GM21737 (cell line): Measurements from ENCODE around the gene TEX35.
A peak's percentile ranks its signal among the peaks of the same experiment; 100 is the strongest.

Experiments
- ATAC-seq: cut with Tn5 transposase; IDR thresholded peaks from one replicate; pipeline ENCODE4 v1.9.1; 2021; ENCODE audit warnings: mild to moderate bottlenecking, moderate library complexity; ENCODE audit not compliant: unreplicated experiment

The TEX35 gene

DNA sequence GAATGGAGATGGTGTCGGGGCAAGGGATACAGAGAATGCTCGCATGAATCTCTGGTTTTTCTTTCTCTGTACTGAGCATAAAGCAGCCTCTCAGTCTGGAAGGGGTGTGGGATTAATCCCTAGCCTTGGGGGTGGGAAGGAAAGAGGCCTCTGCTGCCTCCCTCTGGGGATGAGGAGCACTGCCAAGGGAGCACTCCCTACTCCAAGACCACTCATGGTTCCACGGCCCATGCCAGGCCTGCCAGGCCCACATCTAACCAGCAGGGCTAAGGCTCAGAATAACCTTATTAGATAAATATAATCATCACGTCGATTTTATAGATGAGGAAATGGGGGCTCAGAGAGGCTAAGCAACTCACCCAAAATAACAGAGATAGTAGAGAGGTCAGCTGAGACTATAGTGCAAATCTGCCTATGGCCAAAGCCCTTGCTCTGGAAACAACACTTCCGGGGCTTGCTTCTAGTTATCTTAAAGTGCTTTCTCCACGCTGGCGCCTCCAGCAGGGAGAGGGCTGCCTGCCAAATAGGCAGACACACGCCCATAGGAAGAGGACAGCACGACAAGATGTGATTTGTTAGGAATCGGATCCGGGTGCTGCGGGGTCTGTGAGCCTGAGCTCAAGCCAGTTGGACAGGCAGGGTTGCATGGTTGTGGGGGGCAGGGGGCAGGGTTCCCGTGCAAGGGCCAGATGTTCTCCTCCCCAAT lies 522 bp downstream of the TEX35 start:
- no peak for ATAC-seq

DNA sequence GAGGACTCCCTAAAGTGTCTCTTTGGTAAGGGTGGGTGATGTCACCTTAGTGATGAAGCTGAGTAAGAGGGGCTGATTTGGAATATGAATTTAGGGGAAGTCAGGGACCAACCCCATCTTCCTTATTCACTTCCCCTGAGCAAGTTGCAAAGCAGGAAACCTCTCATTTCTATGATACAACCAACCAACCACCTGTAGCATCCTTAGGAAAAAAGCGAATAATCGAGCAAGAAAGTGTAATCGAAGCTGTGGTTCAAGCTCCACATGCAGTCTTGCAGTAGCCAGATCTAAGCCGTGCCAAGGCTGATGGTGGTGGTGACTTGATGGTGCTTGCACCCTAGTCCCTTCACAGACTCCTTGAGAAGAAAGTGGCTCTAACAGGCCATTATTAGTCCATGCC lies 3.2 kb downstream of the TEX35 start:
- ATAC-seq, result no peak

DNA sequence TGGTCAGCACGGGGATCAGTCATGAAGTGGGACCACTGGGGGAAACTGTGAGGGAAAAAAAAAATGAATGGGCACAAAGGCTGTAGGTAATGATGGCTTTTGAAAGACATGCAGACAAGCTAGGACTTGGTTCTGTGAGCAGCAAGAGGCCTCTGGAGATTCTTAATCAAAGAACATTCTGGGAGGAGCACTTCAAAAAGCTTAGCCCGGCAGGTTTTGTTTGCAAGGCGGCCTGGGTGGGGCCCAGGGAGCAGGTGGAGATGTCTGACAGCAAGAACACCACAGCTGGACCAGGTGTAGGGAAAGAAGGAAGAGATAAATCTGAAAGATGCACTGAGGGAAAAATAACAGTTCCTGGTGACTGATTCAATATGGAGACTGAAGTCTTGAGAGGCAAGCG lies 6.0 kb downstream of the TEX35 start:
- no peak for ATAC-seq

DNA sequence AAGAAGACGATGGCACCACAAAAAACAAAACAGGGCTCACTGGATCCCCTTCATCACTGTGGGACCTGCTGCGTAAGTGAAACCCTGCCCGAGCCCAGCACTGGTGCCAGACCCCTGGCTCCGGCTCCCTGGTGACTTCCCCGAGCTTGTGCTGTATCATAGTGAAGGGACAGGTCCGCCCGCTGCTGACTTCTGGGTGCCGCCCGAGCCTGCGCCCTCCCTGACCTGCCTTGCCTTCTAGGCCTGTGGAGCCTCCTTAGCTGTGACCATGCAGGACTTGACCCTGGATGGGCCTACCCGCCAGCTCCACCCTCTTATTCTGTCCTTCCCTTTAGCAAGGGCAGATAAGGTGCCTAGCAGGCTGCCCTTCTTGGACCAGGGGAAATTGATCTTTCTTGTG lies 7.9 kb downstream of the TEX35 start:
- no peak for ATAC-seq

- no peak for ATAC-seq
These were observed 8.3 kb downstream of the TEX35 start for GRCh38 chr1:178521241-178521640.

DNA sequence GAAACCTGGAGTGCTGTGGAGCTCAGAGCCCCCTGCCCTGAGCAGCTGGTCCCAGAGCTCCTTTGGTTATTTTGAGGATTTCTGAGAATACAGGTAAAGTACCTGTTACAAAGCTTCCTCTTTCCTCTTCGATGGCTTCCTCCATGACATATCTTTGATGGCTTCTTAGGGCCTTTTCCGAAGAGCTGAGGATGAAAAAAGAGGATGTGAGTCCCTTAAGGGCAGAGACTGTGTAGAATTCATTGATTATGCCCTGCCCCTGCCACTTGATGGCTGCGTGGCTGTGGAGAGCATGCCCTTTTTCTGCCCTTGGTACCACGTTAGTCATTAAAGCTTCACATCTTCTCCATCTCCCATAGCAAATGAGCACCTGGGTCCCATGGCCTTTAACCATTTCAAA lies 14.2 kb downstream of the TEX35 start:
- no peak for ATAC-seq

DNA sequence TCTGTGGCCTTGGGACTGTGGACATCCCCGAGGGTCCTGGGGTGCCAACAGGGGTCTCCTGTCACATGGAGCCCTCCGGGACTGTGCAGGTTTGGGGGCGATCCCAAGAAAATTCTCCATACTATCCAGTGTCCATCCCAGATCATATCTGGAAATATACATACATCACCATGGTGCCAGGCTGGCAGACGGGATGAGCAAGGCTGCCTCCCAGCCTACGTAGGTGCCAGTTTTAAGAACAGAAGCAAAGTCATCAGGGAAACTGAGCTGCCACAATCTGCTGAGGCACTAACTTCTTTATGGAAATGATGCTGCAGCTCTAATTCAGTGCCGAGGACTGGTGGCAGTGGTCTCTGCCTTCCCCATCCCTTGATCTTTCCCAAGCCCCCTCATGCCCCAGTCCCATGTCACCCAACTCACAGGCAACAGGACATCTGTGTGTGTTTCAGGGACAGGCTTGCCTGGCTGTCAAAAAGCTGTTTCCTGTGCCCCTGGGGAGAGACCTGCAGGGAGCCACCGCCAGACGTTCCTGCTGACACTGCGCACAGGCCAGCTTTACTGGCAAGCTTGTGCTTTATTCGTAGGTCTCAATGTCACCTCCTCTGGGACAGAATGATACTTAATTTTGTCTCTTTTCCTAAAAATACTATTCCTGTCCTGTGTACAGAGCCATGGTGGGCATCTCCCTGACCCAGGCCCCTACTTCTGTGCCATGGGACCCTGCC lies 15.5 kb downstream of the TEX35 start:
- no peak for ATAC-seq

DNA sequence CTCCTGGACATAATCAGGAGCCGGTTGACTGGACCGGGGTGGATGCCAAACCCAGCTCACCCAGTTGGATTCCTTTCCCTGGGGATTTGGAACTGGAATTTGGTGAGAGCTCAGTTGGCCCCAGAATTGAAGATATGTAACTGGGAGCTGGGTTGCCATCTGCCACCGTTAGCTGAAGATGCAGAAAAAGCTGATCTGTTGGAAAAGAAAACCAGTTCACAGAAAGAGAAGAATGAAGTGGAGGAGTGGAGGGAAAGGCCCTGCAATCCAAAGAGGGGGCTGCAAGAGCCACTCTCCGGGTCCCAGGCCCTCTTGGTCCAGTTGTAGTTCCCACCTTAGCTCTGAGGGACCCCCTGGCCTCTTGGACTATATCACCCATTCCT lies 16.0 kb downstream of the TEX35 start:
- ATAC-seq, result no peak

DNA sequence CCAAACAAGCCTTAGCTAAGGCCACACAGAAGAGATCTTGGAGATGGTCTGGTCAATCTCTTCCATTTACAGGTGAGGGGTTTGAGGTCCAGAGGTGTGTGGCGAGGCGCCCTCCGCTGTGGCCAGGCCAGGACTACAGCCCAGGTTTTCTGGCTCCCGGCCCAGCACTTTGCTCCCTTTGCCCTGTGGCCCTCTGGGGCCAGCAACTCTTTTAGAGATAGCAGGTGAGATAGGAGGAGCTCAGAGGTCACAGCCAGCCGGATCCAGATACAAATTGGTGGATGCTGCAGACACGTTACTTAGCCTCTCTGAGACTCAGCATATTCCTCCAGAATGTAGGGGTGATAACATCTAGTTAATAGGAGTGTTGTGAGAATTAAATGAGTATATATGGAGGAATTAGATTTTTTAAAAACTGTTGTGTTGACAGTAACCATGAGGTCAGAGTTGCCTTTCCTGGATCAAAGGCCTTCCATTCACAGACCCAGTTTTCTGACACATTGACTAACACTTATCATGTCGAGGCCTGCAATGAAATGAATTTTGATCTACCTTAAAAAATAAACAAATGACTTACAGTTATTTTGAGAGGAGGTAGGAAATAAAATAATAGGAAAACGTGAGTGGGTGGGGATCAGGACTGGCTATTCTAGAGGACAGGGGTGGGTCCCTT lies 16.6 kb downstream of the TEX35 start:
- no peak for ATAC-seq

- ATAC-seq, result no peak
These were observed 17.1 kb downstream of the TEX35 start for GRCh38 chr1:178530037-178530402.

GRCh38 chr1:178530502-178530901 lies 17.6 kb downstream of the TEX35 start:
- ATAC-seq, result no peak

DNA sequence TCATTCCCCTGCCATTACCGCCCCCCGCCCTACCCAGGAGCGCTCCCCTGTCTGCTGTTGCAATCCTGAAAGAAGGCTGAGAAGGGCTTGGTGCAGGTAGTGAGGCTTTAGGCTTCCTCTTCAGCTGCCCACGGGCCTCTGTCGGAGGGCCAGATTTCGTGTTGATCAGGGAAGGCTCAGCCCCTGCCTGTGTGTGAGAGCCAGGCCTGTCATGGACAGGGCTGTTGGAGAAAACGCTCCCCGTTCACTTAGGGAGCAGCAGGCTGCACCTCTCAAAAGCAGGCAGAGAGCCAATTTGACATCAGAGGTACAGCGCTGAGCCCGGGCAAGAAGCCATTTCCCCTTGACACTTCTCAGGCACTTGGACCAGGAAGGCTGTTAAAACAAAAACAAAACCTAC lies 19.0 kb downstream of the TEX35 start:
- ATAC-seq, result no peak

GRCh38 chr1:178532392-178532791 lies 19.5 kb downstream of the TEX35 start:
- ATAC-seq, result peak; percentile 74

- no peak for ATAC-seq
These were observed 20.4 kb downstream of the TEX35 start for GRCh38 chr1:178533121-178533946.

- ATAC-seq, result no peak
These were observed 21.4 kb downstream of the TEX35 start for GRCh38 chr1:178534137-178534868.

DNA sequence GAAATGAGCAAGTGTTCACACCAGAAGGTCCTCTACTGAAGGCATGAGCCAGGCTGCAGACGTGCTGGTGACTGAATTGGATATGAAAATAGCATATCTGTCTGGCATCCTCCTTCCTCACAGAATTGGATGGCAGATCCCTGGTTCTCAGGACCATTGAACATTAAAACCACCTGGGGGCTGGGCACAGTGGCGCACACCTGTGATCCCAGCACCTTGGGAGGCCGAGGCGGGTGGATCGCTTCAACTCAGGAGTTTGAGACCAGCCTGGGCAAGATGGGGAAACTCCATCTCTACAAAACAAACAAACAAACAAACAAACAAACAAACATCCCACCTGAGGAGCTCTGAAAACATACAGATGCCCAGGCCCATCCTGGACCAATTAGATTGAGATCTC lies 23.4 kb downstream of the TEX35 start:
- no peak for ATAC-seq

- no peak for ATAC-seq
These were observed 24.0 kb downstream of the TEX35 start for GRCh38 chr1:178536844-178537371.

- ATAC-seq, result no peak
These were observed 24.6 kb downstream of the TEX35 start for GRCh38 chr1:178537382-178538090.

DNA sequence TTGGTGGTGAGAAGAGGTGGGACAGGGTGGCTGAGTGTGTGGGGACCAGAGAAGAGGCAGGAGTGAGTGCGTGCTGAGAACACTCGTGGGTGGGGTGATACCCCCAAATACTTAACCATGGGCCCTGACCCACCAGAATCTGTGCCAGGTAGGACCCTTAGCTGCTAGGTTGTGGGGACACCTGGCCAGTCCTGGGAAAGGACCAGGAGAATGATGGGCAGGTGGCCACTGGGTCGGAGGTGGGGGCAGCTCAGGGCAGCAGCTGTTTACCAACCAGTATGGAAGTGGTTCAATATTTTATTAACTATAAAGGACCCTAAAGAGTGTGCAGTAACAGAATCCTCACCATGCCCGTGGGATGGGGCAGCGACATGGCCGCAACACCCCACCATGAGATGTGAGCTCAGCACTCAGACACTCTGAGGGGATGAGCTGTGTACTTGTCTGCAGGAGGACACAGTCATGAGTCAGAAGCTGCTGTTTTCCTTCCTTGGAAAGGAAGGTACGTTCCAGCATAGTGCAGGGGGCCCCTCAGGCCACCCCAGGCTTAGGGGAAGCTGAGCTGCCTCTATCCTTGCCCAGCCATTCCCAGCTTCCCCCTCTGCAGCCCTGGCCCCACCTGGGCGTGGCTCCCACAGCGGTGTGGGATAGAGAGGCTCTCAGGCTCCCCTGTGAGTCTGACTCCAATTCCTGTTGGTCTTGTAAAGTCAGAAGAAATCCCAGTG lies 25.4 kb downstream of the TEX35 start:
- ATAC-seq, result no peak
